SK-N-SH (cell line): ENCODE data around the gene PROSER2. TPM values are rescaled to one million over a fixed set of nuclear protein-coding genes. Genes with fewer than 3 reads are reported as not detected.

Experiments
- CTCF ChIA-PET: fragments of 300-600, 350-600 bp; formaldehyde crosslinking; extraction: SDS; loops from one replicate; lab custom pipeline; 2021; lab: Yijun Ruan, JAX
- POLR2A ChIA-PET: fragments of 350-600 bp; sonication (Branson Sonifier 250); formaldehyde crosslinking; extraction: SDS; loops from one replicate; lab custom pipeline; 2020; ENCODE audit warnings: antibody characterized with exemption, inconsistent platforms; lab: Yijun Ruan, JAX
- DNase-seq: peaks from one replicate; pipeline ENCODE4 v3.0.0; 2012
- H2AFZ ChIP-seq: fragments of 200-600 bp; sonication (generic); 2 replicates; pipeline ENCODE4 v1.8.1; 2016; ENCODE audit warnings: antibody characterized with exemption, mild to moderate bottlenecking, low read depth
- H3F3A ChIP-seq: fragments of 200-600 bp; sonication (generic); replicated peaks from 2 replicates; pipeline ENCODE3; 2016; ENCODE audit warnings: antibody characterized with exemption, mild to moderate bottlenecking; ENCODE audit not compliant: insufficient read depth
- H3K27ac ChIP-seq, 2 experiments: fragments of 200-500 bp in 1 of 2; fragments of 200-600 bp in 1 of 2; sonication (Bioruptor generic) in 1 of 2; sonication (generic), shearing (Covaris generic) in 1 of 2; 2 replicates each; pipeline versions ENCODE4 v1.5.1 to v1.6.1; 2014 to 2016; ENCODE audit warnings: low read depth in 2 of 2, inconsistent platforms in 1 of 2, low read length in 1 of 2, mild to moderate bottlenecking in 1 of 2, mixed read lengths in 1 of 2
- H3K27me3 ChIP-seq: fragments of 200-600 bp; sonication (generic), shearing (Covaris generic); 2 replicates; pipeline ENCODE4 v1.6.1; 2016; ENCODE audit warnings: mixed run types; ENCODE audit not compliant: insufficient read depth
- H3K36me3 ChIP-seq, 2 experiments: fragments of 200-500 bp in 1 of 2; fragments of 200-600 bp in 1 of 2; sonication (Bioruptor generic) in 1 of 2; sonication (generic) in 1 of 2; replicated peaks in 1 of 2; 2 replicates each; pipeline versions ENCODE3 to v1.5.1; 2014 to 2016; ENCODE audit warnings: low read length in 1 of 2, mild to moderate bottlenecking in 1 of 2; ENCODE audit not compliant: insufficient read depth in 2 of 2, control insufficient read depth in 1 of 2
- H3K4me1 ChIP-seq, 2 experiments: fragments of 200-500 bp in 1 of 2; fragments of 200-600 bp in 1 of 2; sonication (Bioruptor generic) in 1 of 2; sonication (generic), shearing (Covaris generic) in 1 of 2; 2 replicates each; pipeline versions ENCODE4 v1.5.1 to v1.6.1; 2014 to 2016; ENCODE audit warnings: low read depth in 1 of 2, low read length in 1 of 2, mixed run types in 1 of 2; ENCODE audit not compliant: insufficient read depth in 2 of 2, control insufficient read depth in 1 of 2
- H3K4me2 ChIP-seq: fragments of 200-600 bp; sonication (generic), shearing (Covaris generic); 2 replicates; pipeline ENCODE4 v1.6.1; 2017; ENCODE audit warnings: mixed run types
- H3K4me3 ChIP-seq, 2 experiments: fragments of 200-500 bp in 1 of 2; fragments of 200-600 bp in 1 of 2; sonication (Bioruptor generic) in 1 of 2; sonication (generic), shearing (Covaris generic) in 1 of 2; 2 replicates each; pipeline versions ENCODE4 v1.5.1 to v1.8.1; 2014 to 2016; ENCODE audit warnings: low read depth in 2 of 2, inconsistent platforms in 1 of 2, low read length in 1 of 2, mild to moderate bottlenecking in 1 of 2, mixed read lengths in 1 of 2, moderate library complexity in 1 of 2
- H3K79me2 ChIP-seq: fragments of 200-600 bp; sonication (generic); 2 replicates; pipeline ENCODE4 v1.8.1; 2017; ENCODE audit warnings: mild to moderate bottlenecking; ENCODE audit not compliant: insufficient read depth
- H3K9ac ChIP-seq: fragments of 200-600 bp; sonication (generic); 2 replicates; pipeline ENCODE4 v1.6.1; 2017; ENCODE audit warnings: mixed run types
- H3K9me2 ChIP-seq: fragments of 200-600 bp; sonication (generic); 2 replicates; pipeline ENCODE4 v1.6.1; 2017; ENCODE audit warnings: mixed run types
- H3K9me3 ChIP-seq: fragments of 200-600 bp; sonication (generic); 2 replicates; pipeline ENCODE4 v1.6.1; 2017; ENCODE audit warnings: mixed run types, mild to moderate bottlenecking, moderate library complexity
- H4K20me1 ChIP-seq: fragments of 200-600 bp; sonication (generic); 2 replicates; pipeline ENCODE4 v1.6.1; 2017; ENCODE audit warnings: mild to moderate bottlenecking, mixed run types; ENCODE audit not compliant: insufficient read depth
- CTCF ChIP-seq: fragments of 200-600 bp; sonication (generic); IDR thresholded peaks from 2 replicates; pipeline ENCODE4 v1.6.1; 2017; ENCODE audit warnings: antibody characterized with exemption, mild to moderate bottlenecking, moderate library complexity
- ELF1 ChIP-seq: IDR thresholded peaks from 2 replicates; pipeline ENCODE4 v1.4.0; 2012
- PBX3 ChIP-seq: IDR thresholded peaks from 2 replicates; pipeline ENCODE4; 2012
- REST ChIP-seq: IDR thresholded peaks from 2 replicates; pipeline ENCODE4 v1.6.1; 2012; ENCODE audit warnings: mild to moderate bottlenecking, low read depth, low read length, moderate library complexity
- RFX5 ChIP-seq: IDR thresholded peaks from 2 replicates; pipeline ENCODE4 v1.6.1; 2012; ENCODE audit warnings: mild to moderate bottlenecking, improper control_type of control experiment, low read length
- SIN3A ChIP-seq: IDR thresholded peaks from 2 replicates; pipeline ENCODE4 v1.6.1; 2012; ENCODE audit warnings: low read depth, mild to moderate bottlenecking, low read length, moderate library complexity, borderline replicate concordance
- TCF12 ChIP-seq: IDR thresholded peaks from 2 replicates; pipeline ENCODE4 v1.4.0; 2012
- TEAD4 ChIP-seq: IDR thresholded peaks from 2 replicates; pipeline ENCODE4 v1.4.0; 2012; ENCODE audit warnings: mild to moderate bottlenecking, borderline replicate concordance; ENCODE audit not compliant: insufficient read depth
- ZBTB33 ChIP-seq: IDR thresholded peaks from 2 replicates; pipeline ENCODE4 v1.4.0; 2012; ENCODE audit warnings: low read depth, borderline replicate concordance
- WGBS: methylation state at CpG from one replicate; pipeline ENCODE4 v1.1.6; 2017; ENCODE audit warnings: low lambda C conversion rate; 5-methylcytosine and 5-hydroxymethylcytosine counted together
- polyA plus RNA-seq, 3 experiments: library from polyadenylated mRNA; depleted of rRNA; stranded (reverse); fragments of >200 nt; gene quantifications; 2 replicates each; pipeline ENCODE4 v1.2.3, GENCODE V29; 2012

Gene PROSER2
- polyA plus RNA-seq, 1 of the 3 experiments (the other 2 are of a cell fraction): 0.95 TPM

GRCh38 chr10:11853468-11853867 lies 30.3 kb downstream of the PROSER2 start:
- no peaks in the 10 kb centered on the region for H3K9me3 ChIP-seq
- no peaks in the 10 kb centered on the region for H3F3A ChIP-seq
- H3K9me2 ChIP-seq: no peaks in the 10 kb centered on the region
- no peaks in the 10 kb centered on the region for H3K27me3 ChIP-seq
- H3K9ac ChIP-seq: no peak overlapping the region
- WGBS: 84% methylated on average over 10 of the region's 11 CpGs
- H4K20me1 ChIP-seq: no peaks in the 10 kb centered on the region
- TF ChIP-seq ELF1: no peak
- no peak for TF ChIP-seq SIN3A
- TF ChIP-seq RFX5: no peak
- TF ChIP-seq ZBTB33: no peak
- no peak for TF ChIP-seq TCF12
- TF ChIP-seq PBX3: no peak
- TF ChIP-seq TEAD4: no peak
- TF ChIP-seq CTCF: peak; percentile 32; the same call in 1 of the 2 replicates
- TF ChIP-seq REST: no peak
- no peak overlapping the region for H3K27ac ChIP-seq
- no peak overlapping the region for H2AFZ ChIP-seq
- DNase-seq: no peak
- H3K4me1 ChIP-seq: no peaks in the 10 kb centered on the region
- no peak overlapping the region for H3K4me3 ChIP-seq
- no peaks in the 10 kb centered on the region for H3K79me2 ChIP-seq
- POLR2A ChIA-PET: no interaction called here
- CTCF ChIA-PET: interaction anchor here (2.0 kb wide), 1 partner anchor 34 kb away, joined by 5 read pairs; no protein-coding TSS in a partner anchor
- H3K36me3 ChIP-seq: no peaks in the 10 kb centered on the region
- H3K4me2 ChIP-seq: no peak overlapping the region
